Fibroblast of the aortic adventitia (primary cell): ENCODE measurements around the gene POLR3K. TPM values are rescaled to one million over a fixed set of nuclear protein-coding genes. Genes with fewer than 3 reads are reported as not detected.
"Not testable (repeated sequence)": the region's sequence is repeated elsewhere in the genome, so short reads cannot be mapped to it uniquely, and the experiment has no call there.

ENCODE experiments used
- DNase-seq: peaks from one replicate; pipeline ENCODE4 v3.0.0-alpha.2; 2010; ENCODE audit warnings: low read depth
- H3K4me3 ChIP-seq: 2 replicates; pipeline ENCODE4 v1.5.1; 2011; ENCODE audit warnings: low read depth, mild to moderate bottlenecking, control low read depth, low read length, moderate library complexity
- CTCF ChIP-seq: IDR thresholded peaks from 2 replicates; pipeline ENCODE4 v1.5.1; 2011; ENCODE audit warnings: mild to moderate bottlenecking, low read length, control low read depth, inconsistent platforms; ENCODE audit not compliant: insufficient read depth
- total RNA-seq: library from RNA; depleted of rRNA; stranded (reverse); fragments of >200 nt; gene quantifications from 2 replicates; pipeline ENCODE4 v1.2.3, GENCODE V29; 2012; ENCODE audit warnings: low replicate concordance

Gene POLR3K
- total RNA-seq, 1 donor, result 5.1 TPM

- H3K4me3 ChIP-seq, result no peak overlapping the region
- no peak for TF ChIP-seq CTCF
- DNase-seq, result no peak
Measured at GRCh38 chr16:42069-42457, 11.3 kb downstream of the POLR3K start.

- no peak overlapping the region for H3K4me3 ChIP-seq
- TF ChIP-seq CTCF, result no peak
- DNase-seq, result no peak
Measured at GRCh38 chr16:41439-42068, 11.9 kb downstream of the POLR3K start.

GRCh38 chr16:38941-39892 is 14.2 kb downstream of the POLR3K start:
- DNase-seq, result no peak
- no peak for TF ChIP-seq CTCF
- H3K4me3 ChIP-seq, result no peak overlapping the region

- not testable (repeated sequence) for DNase-seq, H3K4me3 ChIP-seq
Measured at GRCh38 chr16:38206-38605, 15.2 kb downstream of the POLR3K start.

GRCh38 chr16:37511-37910 is 15.9 kb downstream of the POLR3K start:
- TF ChIP-seq CTCF, result no peak

GRCh38 chr16:36336-36984 is 16.9 kb downstream of the POLR3K start:
- TF ChIP-seq CTCF, result no peak
- H3K4me3 ChIP-seq, result no peak overlapping the region
- no peak for DNase-seq

More at GRCh38 chr16:37511-37910, 15.9 kb downstream of the POLR3K start:
- no peak overlapping the region for H3K4me3 ChIP-seq
- DNase-seq, result no peak
